Adrenal gland (tissue), 12 donors: Measurements from ENCODE around the gene CHRM2. TPM values are rescaled to one million over a fixed set of nuclear protein-coding genes. Genes with fewer than 3 reads are reported as not detected.

Source experiments
- DNase-seq, 7 donors: peaks; one replicate each; pipeline ENCODE4 v3.0.0-alpha.2; 2019 to 2020
- H3K27ac ChIP-seq, 5 donors: fragments of 200-600 bp; sonication (generic) in 4 of 5; 1 replicate in 3 of 5; 2 replicates in 2 of 5; pipeline versions ENCODE4 v1.5.1 to v1.8.0; 2016 to 2020; ENCODE audit warnings: mild to moderate bottlenecking in 1 of 5
- H3K27me3 ChIP-seq: fragments of 200-600 bp; 2 replicates; pipeline ENCODE4 v1.8.0; 2021
- H3K36me3 ChIP-seq, 2 donors: fragments of 200-600 bp; replicated peaks in 1 of 2; 1 replicate in 1 of 2; 2 replicates in 1 of 2; pipeline versions ENCODE4 v1.5.1 to v1.8.0; 2018 to 2022
- H3K4me1 ChIP-seq, 2 donors: fragments of 200-600 bp; replicated peaks in 1 of 2; 1 replicate in 1 of 2; 2 replicates in 1 of 2; pipeline versions ENCODE4 v1.5.1 to v1.8.0; 2018 to 2021
- H3K4me3 ChIP-seq, 4 donors: fragments of 200-600 bp; sonication (generic) in 3 of 4; one replicate each; pipeline ENCODE4 v1.5.1; 2016 to 2018
- H3K9me3 ChIP-seq, 3 donors: fragments of 200-600 bp; sonication (generic) in 1 of 3; replicated peaks in 1 of 3; 1 replicate in 2 of 3; 2 replicates in 1 of 3; pipeline versions ENCODE4 v1.5.1 to v1.8.0; 2016 to 2021
- CTCF ChIP-seq, 6 experiments: fragments of 450-650 bp in 4 of 6; fragments of 200-600 bp in 2 of 6; sonication (generic) in 1 of 6; IDR thresholded peaks; 1 replicate in 5 of 6; 2 replicates in 1 of 6; pipeline versions ENCODE4 v1.5.1 to v1.8.0; 2016 to 2021; ENCODE audit warnings: antibody characterized with exemption in 6 of 6, mild to moderate bottlenecking in 2 of 6, moderate library complexity in 1 of 6
- POLR2A ChIP-seq, 2 donors: fragments of 450-650 bp; IDR thresholded peaks; one replicate each; pipeline ENCODE4 v1.6.1; 2017; ENCODE audit warnings: antibody characterized with exemption in 2 of 2, mild to moderate bottlenecking in 2 of 2, moderate library complexity in 1 of 2
- WGBS, 4 donors: extraction: QIAGEN DNeasy Blood & Tissue Kit in 2 of 4; methylation state at CpG; one replicate each; pipeline versions ENCODE4 v1.1.5 to v1.1.7; 2013 to 2017; 5-methylcytosine and 5-hydroxymethylcytosine counted together
- intact Hi-C, 2 donors: fragments of 100-400 bp; cut with DNase I; formaldehyde crosslinking; loops; one replicate each; pipeline versions ENCODE4 v1.14.1 to v1.15.0; 2022 to 2023
- polyA plus RNA-seq, 3 donors: library from polyadenylated mRNA; stranded (reverse); fragments of 200-250 nt in 2 of 3; fragments of 350-450 nt in 1 of 3; fragmentation: Illumina TruSeq in 1 of 3; extraction: RNeasy Lipid Tissue Mini Kit (QIAGEN cat#74804) in 1 of 3; gene quantifications; one replicate each; pipeline ENCODE4 v1.2.3, GENCODE V29; 2013 to 2014
- total RNA-seq, 9 donors: library from RNA; depleted of rRNA in 4 of 9; stranded (reverse); fragments of >200 nt in 4 of 9; fragments of 120-200 nt in 1 of 9; fragmentation: NEBNext Ultra II Directional in 1 of 9; extraction: Animal tissue kit (Norgen Biotek cat#: 25700) in 1 of 9; gene quantifications; one replicate each; pipeline versions ENCODE4 v1.1.0 to v1.2.4, GENCODE V29; 2013 to 2023
- donor health status: healthy with polysubstance abuse.
- donor health status: Bipolar disorder and iron deficiency.
- donor health status: DM: yes; HTN: yes; CAD: no.
- donor health status: DM: no; HTN: no; CAD: no.
- donor health status: DM: no; HTN: no; CAD: no.
- donor health status: DM: yes; HTN: yes; CAD: no.

CHRM2 gene
- total and polyA plus RNA-seq, 12 donors = 0.07 to 0.39 (median 0.22) TPM; not detected in 7

GRCh38 chr7:136942994-136943393 is 74.5 kb downstream of the CHRM2 start:
- Histone ChIP-seq H3K4me1 (no peaks in the 10 kb centered on the region), H3K4me3 (no peak overlapping the region), H3K9me3 (no peaks in the 10 kb centered on the region), H3K36me3 (no peaks in the 10 kb centered on the region), H3K27me3 (no peaks in the 10 kb centered on the region), H3K27ac (no peak overlapping the region)
- no peak for TF ChIP-seq CTCF (IDR thresholded peaks at IDR 0.05)
- no peak for DNase-seq
- intact Hi-C loops = no loop called here
- WGBS, 4 donors = 40 to 71% (median 49%) methylated on average over 1 of the region's 1 CpG

GRCh38 chr7:136947347-136947746 is 78.9 kb downstream of the CHRM2 start:
- H3K27ac ChIP-seq = no peak overlapping the region
- H3K27me3 ChIP-seq = no peaks in the 10 kb centered on the region
- intact Hi-C loops = no loop called here
- TF ChIP-seq CTCF (IDR thresholded peaks at IDR 0.05) (no peak), POLR2A (IDR thresholded peaks at IDR 0.05) (no peak)
- DNase-seq = no peak
- H3K9me3 ChIP-seq = no peaks in the 10 kb centered on the region
- no peaks in the 10 kb centered on the region for H3K36me3 ChIP-seq
- H3K4me3 ChIP-seq = no peak overlapping the region
- H3K4me1 ChIP-seq = no peaks in the 10 kb centered on the region

GRCh38 chr7:136950331-136950730 is 81.9 kb downstream of the CHRM2 start:
- WGBS, 4 donors = 68 to 82% (median 76%) methylated on average over 3 of the region's 3 CpGs
- TF ChIP-seq CTCF (IDR thresholded peaks at IDR 0.05) = no peak
- TF ChIP-seq POLR2A (IDR thresholded peaks at IDR 0.05) = no peak
- no peak overlapping the region for H3K4me3 ChIP-seq
- H3K9me3 ChIP-seq = no peaks in the 10 kb centered on the region
- no peaks in the 10 kb centered on the region for H3K27me3 ChIP-seq
- no peak for DNase-seq
- H3K36me3 ChIP-seq = no peaks in the 10 kb centered on the region
- H3K4me1 ChIP-seq = no peaks in the 10 kb centered on the region
- intact Hi-C loops = no loop called here
- no peak overlapping the region for H3K27ac ChIP-seq

- TF ChIP-seq POLR2A (IDR thresholded peaks at IDR 0.05) = no peak
- TF ChIP-seq CTCF (IDR thresholded peaks at IDR 0.05) = no peak
- intact Hi-C loops = no loop called here
- Histone ChIP-seq H3K4me3 (no peak overlapping the region), H3K27me3 (no peaks in the 10 kb centered on the region), H3K9me3 (no peaks in the 10 kb centered on the region), H3K36me3 (no peaks in the 10 kb centered on the region), H3K27ac (no peak overlapping the region), H3K4me1 (no peaks in the 10 kb centered on the region)
- 64 to 71% (median 65%) methylated on average over 3 of the region's 3 CpGs for WGBS, 4 donors
- no peak for DNase-seq
Observed at GRCh38 chr7:136953386-136953785, 84.9 kb downstream of the CHRM2 start.
